Measurements from ENCODE around the gene BEST1. TPM values are rescaled to one million over a fixed set of nuclear protein-coding genes. Genes with fewer than 3 reads are reported as not detected.

The BEST1 gene
- total and polyA plus RNA-seq, 2 of the 13 experiments (the other 11 are each of a cell fraction or from before 2014, with no cell fraction given): 0.09 to 0.65 TPM

GRCh38 chr11:61972672-61973475, 22.7 kb downstream of the BEST1 start (continued):
- TF ChIP-seq, protein P1, sequence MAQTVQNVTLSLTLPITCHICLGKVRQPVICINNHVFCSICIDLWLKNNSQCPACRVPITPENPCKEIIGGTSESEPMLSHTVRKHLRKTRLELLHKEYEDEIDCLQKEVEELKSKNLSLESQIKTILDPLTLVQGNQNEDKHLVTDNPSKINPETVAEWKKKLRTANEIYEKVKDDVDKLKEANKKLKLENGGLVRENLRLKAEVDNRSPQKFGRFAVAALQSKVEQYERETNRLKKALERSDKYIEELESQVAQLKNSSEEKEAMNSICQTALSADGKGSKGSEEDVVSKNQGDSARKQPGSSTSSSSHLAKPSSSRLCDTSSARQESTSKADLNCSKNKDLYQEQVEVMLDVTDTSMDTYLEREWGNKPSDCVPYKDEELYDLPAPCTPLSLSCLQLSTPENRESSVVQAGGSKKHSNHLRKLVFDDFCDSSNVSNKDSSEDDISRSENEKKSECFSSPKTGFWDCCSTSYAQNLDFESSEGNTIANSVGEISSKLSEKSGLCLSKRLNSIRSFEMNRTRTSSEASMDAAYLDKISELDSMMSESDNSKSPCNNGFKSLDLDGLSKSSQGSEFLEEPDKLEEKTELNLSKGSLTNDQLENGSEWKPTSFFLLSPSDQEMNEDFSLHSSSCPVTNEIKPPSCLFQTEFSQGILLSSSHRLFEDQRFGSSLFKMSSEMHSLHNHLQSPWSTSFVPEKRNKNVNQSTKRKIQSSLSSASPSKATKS (CRISPR knock-in tag; IDR thresholded peaks at IDR 0.05): no peak
- TF ChIP-seq KDM6A (CRISPR knock-in tag; IDR thresholded peaks at IDR 0.05; ENCODE audit: low read depth) (no peak; the same call in none of the 2 replicates), ZNF883 (CRISPR knock-in tag; IDR thresholded peaks at IDR 0.05; ENCODE audit: not compliant biosample characterization) (no peak), HDAC2 (CRISPR knock-in tag; IDR thresholded peaks at IDR 0.05) (peak; percentile 80), ZNF615 (CRISPR knock-in tag; IDR thresholded peaks at IDR 0.05; ENCODE audit: borderline replicate concordance) (no peak), TBP (CRISPR knock-in tag; IDR thresholded peaks at IDR 0.05) (no peak), SUZ12 (IDR thresholded peaks at IDR 0.05; ENCODE audit: low read depth, low read length) (no peak), ZNF501 (CRISPR knock-in tag; IDR thresholded peaks at IDR 0.05) (peak; percentile 63; the same call in 1 of the 2 replicates), SAP130 (CRISPR knock-in tag; IDR thresholded peaks at IDR 0.05; ENCODE audit: low read depth) (peak; percentile 74), KMT2A (CRISPR knock-in tag; IDR thresholded peaks at IDR 0.05) (no peak), NR2F1 (CRISPR knock-in tag; IDR thresholded peaks at IDR 0.05) (peak; percentile 18 to 79; a peak in 3 of 4 replicates), FOSL2 (CRISPR knock-in tag; IDR thresholded peaks at IDR 0.05) (peak; percentile 41), MTA3 (CRISPR knock-in tag; IDR thresholded peaks at IDR 0.05) (no peak), ZNF614 (CRISPR knock-in tag; IDR thresholded peaks at IDR 0.05; ENCODE audit: borderline replicate concordance) (peak; percentile 85), ZNF224 (CRISPR knock-in tag; IDR thresholded peaks at IDR 0.05) (no peak; the same call in 1 of the 2 replicates), ZBTB42 (CRISPR knock-in tag; IDR thresholded peaks at IDR 0.05) (no peak), PRDM10 (CRISPR knock-in tag; IDR thresholded peaks at IDR 0.05; ENCODE audit: low read depth) (peak; percentile 92), NCOA1 (CRISPR knock-in tag; IDR thresholded peaks at IDR 0.05) (0 out of 2 replicates have a peak, but pooled peaks have one; percentile 63), SMARCC2 (IDR thresholded peaks at IDR 0.05) (no peak; the same call in 1 of the 2 replicates), ISX (CRISPR knock-in tag; conservative IDR thresholded peaks at IDR 0.05) (no peak; the same call in 1 of the 2 replicates), GPN1 (CRISPR knock-in tag; IDR thresholded peaks at IDR 0.05; ENCODE audit: borderline replicate concordance) (no peak), ELF4 (CRISPR knock-in tag; IDR thresholded peaks at IDR 0.05; ENCODE audit: borderline replicate concordance) (peak; percentile 46; the same call in 1 of the 2 replicates)
- TF ChIP-seq, protein P2, sequence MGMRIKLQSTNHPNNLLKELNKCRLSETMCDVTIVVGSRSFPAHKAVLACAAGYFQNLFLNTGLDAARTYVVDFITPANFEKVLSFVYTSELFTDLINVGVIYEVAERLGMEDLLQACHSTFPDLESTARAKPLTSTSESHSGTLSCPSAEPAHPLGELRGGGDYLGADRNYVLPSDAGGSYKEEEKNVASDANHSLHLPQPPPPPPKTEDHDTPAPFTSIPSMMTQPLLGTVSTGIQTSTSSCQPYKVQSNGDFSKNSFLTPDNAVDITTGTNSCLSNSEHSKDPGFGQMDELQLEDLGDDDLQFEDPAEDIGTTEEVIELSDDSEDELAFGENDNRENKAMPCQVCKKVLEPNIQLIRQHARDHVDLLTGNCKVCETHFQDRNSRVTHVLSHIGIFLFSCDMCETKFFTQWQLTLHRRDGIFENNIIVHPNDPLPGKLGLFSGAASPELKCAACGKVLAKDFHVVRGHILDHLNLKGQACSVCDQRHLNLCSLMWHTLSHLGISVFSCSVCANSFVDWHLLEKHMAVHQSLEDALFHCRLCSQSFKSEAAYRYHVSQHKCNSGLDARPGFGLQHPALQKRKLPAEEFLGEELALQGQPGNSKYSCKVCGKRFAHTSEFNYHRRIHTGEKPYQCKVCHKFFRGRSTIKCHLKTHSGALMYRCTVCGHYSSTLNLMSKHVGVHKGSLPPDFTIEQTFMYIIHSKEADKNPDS (CRISPR knock-in tag; IDR thresholded peaks at IDR 0.05): peak; percentile 62; the same call in 1 of the 2 replicates
